ENCODE data around the gene EEPD1.
"Not testable (repeated sequence)": the region's sequence is repeated elsewhere in the genome, so short reads cannot be mapped to it uniquely, and the experiment has no call there.

EEPD1 gene

GRCh38 chr7:36152756-36153570 is at the start of gene EEPD1:
Gene EEPD1, plus strand, starts transcription at chr7:36153254. Its CDS starts 1,071 bp downstream, at chr7:36154325.
- peak; percentile 100 for DNase-seq (ENCODE audit: low spot score)

- no peak for DNase-seq (ENCODE audit: low spot score)
Measured at GRCh38 chr7:36103837-36104561, 49.1 kb upstream of the EEPD1 start.

- not testable (repeated sequence) for DNase-seq (ENCODE audit: low spot score)
Measured at GRCh38 chr7:36106972-36107908, 45.8 kb upstream of the EEPD1 start.

DNA sequence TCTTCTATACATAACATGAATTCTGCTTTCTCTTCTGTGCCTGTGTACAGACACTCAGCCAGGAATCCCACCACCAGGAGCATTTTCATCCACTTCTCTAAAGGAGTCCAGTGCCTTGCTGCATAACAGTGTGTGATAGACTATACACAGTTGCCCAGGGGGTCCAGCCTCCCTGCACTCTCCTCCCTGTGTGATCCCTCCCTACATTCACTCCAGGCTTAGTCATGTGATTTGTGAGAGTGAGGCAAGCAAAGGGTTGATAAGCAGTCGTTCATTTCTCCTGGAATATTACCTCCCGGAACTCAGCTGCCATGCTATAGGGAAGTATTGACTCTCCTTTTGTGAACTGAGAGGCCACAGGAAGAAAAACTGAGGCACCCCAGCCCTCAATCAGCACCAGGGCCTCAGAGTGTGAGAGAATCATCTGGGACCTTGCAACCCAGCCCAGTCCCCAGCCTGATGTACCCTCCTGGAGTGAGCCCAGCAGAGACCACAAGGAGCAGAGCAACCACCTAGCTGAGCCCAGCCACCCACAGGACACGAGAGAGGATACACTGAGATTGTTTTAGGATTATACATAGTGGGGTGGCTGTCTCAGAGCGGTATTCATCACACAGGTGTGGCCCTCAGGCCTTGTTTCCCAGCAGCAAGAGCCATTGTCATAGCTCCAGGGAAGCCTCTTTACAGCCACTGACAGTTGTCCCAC is 45.0 kb upstream of the EEPD1 start:
- DNase-seq (ENCODE audit: low spot score): no peak

GRCh38 chr7:36109013-36109627 is 43.9 kb upstream of the EEPD1 start:
- DNase-seq (ENCODE audit: low spot score): no peak

- DNase-seq (ENCODE audit: low spot score): no peak
Measured at GRCh38 chr7:36110584-36110983, 42.5 kb upstream of the EEPD1 start.

GRCh38 chr7:36112969-36113368 is 40.1 kb upstream of the EEPD1 start:
- no peak for DNase-seq (ENCODE audit: low spot score)

- no peak for DNase-seq (ENCODE audit: low spot score)
Measured at GRCh38 chr7:36114355-36114754, 38.7 kb upstream of the EEPD1 start.

DNA sequence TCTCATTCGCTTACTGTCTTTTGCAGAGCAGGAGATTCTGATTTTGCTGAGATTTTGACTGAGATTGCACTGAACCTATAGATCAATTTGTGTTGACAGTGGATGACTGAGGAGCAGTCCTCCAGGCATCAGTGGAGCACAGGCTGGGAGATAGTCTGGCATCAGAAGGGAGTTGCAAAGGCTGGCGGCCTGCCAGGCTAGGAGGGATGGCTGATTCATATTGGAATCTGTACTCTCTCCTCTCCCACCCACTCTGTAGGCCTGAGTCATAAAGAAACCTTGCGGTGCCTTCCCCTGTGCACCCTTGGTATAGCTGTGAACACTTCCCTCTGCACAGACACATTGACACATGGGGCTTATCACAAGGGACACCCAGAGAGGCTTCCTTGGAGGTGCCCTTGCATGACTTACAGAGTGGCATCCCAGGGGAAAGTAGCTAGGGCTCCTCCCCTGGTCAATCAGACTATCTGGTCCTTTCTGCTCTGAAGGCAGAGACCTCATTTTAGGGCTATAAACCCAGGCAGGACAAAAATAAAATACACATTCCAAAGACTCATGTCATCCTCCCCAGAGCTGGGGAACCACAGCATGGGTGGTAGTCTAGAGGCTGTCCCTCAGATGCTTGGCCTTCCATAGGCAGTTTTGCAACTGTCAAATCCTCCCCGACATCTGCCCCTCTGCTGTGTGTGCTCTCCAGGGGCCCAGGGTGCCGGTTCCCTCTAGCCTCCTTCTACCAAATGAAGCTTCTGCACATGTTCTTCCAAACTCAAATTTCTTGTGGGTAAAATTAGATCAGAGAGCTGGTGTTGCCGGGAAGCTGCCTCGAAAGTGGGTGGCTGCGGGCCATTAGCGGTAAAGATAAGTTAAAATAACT is 37.4 kb upstream of the EEPD1 start:
- DNase-seq (ENCODE audit: low spot score): no peak

GRCh38 chr7:36116347-36117202 is 36.5 kb upstream of the EEPD1 start:
- DNase-seq (ENCODE audit: low spot score): no peak

DNA sequence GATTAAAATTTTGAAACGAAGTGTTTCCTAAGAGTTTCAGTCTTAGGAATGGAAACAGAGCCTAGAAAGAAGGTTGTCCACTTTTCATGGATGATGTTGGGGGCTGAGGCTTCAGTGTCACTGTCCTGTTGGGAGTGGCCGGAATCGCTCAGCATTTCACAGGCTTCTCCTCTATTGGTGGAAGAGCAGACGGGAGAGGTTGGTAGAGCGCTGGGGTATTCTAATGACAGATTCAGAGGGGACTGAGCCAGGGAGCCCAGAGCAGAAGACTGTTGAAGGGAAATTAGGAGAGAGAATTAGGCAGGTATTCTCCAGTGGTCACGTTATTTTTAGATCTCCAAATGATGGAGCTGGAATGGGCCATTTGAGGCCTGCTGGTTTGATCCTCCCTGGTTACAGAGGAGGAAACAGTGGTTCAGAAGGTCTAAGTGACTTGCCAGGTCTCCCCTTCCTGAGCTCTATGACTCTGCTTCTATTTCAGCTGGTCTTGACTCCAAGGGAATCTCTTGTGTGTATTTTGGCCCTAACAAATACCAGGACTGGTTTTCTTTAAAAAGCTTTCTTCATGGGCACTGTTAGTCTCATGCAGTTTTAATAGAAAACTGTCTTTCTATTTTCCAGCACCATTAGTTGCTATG is 35.7 kb upstream of the EEPD1 start:
- no peak for DNase-seq (ENCODE audit: low spot score)

- DNase-seq (ENCODE audit: low spot score): no peak
Measured at GRCh38 chr7:36118344-36118743, 34.7 kb upstream of the EEPD1 start.

DNA sequence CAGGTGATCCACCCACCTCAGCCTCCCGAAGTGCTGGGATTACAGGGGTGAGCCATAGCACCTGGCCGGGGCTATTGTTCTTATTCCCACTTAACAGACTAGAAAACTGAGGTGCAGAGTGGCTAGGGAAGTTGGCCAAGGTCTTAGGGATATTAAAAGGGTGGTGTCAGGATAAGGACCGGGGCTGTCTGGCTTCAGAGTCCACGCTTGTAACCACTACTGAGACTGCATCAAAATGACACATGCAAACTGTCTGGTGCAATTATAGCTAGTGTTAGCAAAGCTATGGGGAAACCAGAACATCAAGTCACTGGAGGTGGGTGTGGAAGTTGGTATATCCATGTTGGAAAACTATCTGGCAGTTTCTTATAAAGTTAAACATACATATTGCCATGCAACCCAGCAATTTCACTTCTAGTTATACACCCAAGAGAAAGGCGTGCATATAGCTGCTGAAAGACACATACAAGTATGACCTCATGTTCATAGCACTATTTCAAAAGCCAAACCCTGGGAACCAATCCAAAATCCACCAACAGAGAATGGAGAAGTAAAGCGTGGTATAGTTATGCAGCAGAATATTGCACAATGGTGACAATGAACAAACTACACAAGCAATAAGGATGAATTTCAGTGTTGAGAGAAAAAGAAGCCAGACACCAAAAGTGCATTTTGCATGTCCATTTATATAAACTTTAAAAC is 33.9 kb upstream of the EEPD1 start:
- DNase-seq (ENCODE audit: low spot score): peak; percentile 26

DNA sequence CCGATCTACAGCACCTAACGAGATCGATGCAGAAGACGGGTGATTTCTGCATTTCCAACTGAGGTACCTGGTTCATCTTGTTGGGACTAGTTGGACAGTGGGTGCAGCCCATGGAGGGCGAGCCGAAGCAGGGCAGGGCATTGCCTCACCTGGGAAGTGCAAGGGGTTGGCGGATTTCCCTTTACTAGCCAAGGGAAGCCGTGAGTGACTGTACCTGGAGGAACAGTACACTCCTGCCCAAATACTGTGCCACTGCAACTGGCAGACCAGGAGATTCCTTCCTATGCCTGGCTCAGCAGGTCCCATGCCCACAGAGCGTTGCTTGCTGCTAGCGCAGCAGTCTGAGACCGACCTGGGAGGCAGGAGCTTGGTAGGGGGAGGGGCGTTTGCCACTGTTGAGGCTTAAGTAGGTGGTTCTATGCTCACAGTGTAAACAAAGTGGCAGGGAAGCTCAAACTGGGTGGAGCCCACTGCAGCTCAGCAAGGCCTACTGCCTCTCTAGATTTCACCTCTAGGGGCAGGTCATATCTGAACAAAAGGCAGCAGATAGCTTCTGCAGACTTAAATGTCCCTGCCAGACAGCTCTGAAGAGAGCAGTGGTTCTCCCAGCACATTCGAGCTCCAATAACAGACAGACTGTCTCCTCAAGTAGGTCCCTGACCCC is 32.9 kb upstream of the EEPD1 start:
- DNase-seq (ENCODE audit: low spot score): not testable (repeated sequence)

- DNase-seq (ENCODE audit: low spot score): not testable (repeated sequence)
Measured at GRCh38 chr7:36125630-36126029, 27.4 kb upstream of the EEPD1 start.

DNA sequence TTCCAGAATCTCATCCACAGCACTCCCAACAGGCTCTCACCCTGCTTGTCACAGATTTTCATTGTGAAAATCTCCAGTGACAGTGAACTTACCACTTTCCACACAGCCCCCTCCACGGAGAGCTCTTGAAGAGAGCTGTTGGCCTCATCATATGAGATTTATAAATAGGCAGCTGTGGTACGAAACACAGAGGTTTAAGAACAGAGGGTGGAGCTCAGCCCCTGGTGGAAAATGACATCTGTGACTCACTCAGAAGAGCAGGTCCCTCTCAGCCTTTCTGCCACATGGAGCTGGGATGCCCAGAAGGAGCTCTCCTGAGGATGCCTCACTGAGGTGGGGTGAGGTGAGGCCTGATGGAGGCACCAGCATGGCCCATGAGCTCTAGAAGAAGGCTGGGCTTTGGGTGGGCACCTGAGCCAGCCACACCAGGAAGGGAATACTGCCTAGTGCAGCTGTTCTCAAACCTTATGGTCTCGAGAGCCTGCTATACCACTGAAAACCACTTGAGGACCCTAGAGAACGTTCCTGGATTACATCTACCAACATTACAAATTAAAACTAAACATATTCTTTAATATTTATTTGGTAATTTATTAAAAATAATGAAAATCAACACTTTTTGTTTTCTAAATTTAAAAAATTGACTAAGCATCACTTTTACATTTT is 25.8 kb upstream of the EEPD1 start:
- DNase-seq (ENCODE audit: low spot score): peak; percentile 20
